HS-5 (cell line): Measurements from ENCODE around the gene SMARCA4.

Experiments
- DNase-seq: peaks from one replicate; pipeline ENCODE4 v3.0.0-alpha.2; 2012; ENCODE audit warnings: low read depth

SMARCA4 gene

DNA sequence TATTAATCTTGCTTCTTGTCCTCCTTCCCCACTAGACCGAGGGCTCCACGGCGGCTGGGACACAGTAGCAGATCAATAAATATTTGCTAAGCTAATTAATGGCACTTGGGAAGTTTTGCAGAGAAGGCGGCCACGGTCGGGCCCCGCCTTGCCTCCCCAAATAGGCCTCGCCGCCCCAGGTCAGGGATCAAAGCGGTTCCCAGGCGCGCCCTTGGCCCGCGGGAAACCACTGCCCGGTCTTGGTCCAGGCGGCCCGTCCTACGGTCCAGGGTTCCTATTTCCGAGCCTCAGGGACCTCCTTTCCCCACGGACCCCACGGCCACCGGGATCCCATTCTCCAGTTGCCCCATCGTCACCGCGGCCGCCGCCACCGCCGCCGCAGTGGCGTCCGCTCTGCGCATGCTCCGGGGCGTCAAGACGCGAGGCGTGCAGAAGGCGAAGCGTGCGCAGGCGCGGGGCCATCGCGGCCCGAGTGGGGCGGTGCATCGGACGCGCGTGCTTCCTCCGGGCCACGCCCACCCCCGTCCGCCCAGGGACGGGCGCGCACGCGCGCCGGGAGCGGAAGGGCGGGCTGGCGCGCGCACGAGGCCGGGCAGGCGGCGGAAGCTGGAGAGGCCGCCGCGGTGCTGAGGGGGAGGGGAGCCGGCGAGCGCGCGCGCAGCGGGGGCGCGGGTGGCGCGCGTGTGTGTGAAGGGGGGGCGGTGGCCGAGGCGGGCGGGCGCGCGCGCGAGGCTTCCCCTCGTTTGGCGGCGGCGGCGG is at the start of gene SMARCA4:
Gene SMARCA4 (plus strand): TSS at position 717 of the 759 bp plus-strand sequence. CDS start 23,122 bp downstream, outside the sequence.
- DNase-seq, result peak; percentile 88

DNA sequence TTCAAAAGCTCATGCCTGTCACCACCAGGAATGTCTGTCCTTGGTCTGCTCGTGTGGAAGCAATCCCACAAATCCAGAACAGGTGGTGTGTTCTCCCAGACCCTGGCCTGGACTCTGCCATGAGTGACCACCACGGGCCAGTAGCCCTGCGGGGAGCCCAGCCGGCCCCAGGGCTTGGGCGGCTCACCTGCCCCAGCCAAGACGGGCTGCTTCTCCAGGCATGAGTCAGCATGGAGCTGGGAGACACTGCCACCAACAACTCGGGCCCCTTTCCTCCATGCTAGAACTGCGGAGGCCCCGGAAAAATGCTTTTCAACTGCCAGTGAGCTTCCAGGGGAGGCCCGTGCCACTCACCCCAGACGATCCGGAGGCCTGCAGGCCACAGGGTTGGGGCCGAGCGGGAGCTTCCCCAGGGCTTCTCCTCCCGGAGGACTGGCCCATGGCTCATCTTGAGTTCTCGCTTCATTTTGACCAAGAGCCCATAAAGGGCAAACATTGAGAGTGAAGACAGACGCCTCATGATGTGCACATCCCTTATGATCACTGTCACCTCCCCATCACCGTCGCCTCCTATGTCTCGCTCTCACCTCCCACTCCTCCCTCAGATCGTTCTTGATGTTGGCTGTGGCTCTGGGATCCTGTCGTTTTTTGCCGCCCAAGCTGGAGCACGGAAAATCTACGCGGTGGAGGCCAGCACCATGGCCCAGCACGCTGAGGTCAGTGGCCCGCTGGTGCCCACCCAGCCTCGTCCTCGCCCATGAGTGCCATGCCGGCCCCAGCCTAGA is 49.1 kb upstream of the SMARCA4 start:
- DNase-seq, result no peak

DNA sequence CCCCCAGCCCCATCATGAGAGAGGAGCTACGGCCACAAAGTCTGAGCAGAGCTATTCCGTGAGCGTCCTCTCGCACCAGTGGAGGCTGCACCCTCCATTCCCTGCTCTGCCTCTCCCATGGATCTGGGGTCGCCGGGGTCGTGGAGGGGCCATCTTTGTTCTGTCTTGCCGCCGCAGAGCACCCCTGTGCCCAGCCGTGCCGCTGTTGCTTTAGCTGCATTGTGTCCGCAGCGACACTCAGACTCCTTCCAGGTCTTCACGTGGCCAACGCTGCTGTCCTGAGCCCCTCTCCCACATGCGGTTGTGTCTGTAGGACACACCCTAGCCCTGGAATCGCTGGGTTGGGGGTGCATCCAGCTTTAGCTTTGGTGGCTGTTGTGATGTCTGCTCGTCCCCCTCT is 48.2 kb upstream of the SMARCA4 start:
- no peak for DNase-seq

DNA sequence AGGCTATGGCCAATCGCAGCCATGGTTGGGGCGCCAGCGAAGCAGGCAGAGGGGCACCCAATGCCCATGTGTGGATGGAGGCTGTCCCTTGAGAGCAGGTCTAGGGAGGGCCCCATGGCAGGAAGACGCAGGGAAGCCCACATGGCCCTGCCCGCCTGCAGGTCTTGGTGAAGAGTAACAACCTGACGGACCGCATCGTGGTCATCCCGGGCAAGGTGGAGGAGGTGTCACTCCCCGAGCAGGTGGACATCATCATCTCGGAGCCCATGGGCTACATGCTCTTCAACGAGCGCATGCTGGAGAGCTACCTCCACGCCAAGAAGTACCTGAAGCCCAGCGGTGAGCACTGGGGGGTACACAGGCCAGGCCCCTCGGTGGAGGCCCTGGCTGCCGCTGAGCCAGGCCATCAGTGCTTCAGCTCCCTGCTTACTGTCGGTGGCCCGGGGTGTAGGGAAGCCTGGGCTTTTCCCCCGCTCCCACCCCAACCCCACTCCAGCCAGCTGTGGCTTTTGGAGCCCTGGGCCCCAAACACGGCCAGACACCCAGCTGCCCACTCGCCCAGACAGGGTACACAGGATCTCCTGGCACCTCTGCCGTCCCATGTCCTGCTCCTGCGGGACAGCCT is 47.0 kb upstream of the SMARCA4 start:
- no peak for DNase-seq

DNA sequence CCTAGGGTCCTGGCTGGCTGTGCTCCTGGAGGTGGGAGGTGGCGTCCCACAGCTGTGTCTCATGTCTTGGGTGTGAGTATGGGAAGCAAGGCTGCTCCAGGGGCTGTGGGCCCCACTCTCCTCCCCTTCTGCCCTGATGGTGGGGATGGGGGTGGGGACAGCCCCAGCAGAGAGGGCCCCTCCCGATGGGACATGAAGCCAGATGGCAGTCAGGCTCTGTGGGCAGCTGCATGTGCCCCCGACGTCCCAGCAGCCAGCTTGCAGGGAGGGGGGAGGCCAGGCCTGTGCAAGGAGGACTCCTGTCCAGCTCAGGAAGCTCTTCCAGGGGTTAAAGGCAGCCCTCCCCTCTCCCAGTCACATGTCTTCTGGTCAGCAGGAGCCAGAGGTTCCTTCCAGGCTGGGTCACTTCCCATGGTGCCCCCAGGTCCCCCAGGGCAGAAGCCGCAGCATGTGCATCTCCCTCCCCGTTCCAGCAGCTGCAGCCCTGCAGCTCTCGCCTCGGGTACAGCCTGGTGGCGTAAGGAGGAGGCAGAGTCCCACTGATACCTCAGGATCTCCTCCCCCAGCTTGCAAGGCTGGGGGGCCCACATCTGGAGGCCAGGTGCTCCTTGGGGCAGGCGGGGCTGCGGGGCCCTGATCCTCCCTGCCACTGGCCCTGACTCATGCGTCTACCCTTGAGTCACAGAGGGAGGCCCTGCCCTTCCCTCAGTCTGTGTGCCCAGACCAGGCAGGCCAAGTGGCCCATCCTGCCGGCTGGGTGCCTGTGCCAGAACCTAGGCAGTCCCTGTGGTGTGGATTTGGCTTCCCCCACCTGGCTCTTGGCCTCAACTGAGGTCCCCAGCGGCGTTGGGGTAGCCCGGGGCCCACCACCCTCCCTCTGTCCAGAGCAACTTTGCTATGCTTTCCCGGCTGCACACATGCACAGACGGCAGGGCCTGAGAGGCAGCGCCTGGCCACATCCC is 45.4 kb upstream of the SMARCA4 start:
- DNase-seq, result peak; percentile 92

DNA sequence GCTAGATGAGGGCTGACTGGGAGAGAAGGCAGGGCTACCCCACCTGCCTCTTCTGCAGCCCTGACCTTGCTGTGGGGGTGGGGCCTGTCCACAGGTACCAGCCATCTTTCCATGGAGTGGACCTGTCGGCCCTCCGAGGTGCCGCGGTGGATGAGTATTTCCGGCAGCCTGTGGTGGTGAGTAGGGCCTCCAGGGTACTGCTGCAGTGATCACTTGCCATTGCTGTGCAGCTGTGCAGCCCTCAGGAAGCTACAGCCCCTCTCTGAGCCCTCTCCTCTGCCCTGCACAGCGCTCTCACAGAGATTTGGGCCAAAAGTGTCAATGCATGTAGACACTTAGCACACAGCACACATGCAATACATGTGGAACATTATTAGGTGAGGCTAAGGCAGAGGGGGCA is 44.2 kb upstream of the SMARCA4 start:
- DNase-seq, result no peak

DNA sequence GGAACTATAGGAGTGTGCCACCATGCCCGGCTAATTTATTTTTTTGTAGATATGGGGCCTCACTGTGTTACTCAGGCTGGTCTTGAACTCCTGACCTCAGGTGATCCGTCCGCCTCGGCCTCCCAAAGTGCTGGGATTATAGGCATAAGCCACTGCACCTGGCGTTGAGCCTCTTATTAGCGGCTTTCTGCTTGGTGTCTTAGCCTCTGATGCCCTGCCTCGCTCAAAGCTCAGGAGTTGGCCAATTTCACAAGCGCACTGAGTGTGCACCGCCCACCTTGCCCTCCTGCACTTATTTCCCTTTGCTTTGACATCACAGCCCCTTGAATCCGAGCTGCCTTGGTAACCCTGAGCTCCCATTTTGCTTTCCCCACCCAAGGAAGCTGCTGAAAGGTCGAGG is 42.5 kb upstream of the SMARCA4 start:
- no peak for DNase-seq

DNA sequence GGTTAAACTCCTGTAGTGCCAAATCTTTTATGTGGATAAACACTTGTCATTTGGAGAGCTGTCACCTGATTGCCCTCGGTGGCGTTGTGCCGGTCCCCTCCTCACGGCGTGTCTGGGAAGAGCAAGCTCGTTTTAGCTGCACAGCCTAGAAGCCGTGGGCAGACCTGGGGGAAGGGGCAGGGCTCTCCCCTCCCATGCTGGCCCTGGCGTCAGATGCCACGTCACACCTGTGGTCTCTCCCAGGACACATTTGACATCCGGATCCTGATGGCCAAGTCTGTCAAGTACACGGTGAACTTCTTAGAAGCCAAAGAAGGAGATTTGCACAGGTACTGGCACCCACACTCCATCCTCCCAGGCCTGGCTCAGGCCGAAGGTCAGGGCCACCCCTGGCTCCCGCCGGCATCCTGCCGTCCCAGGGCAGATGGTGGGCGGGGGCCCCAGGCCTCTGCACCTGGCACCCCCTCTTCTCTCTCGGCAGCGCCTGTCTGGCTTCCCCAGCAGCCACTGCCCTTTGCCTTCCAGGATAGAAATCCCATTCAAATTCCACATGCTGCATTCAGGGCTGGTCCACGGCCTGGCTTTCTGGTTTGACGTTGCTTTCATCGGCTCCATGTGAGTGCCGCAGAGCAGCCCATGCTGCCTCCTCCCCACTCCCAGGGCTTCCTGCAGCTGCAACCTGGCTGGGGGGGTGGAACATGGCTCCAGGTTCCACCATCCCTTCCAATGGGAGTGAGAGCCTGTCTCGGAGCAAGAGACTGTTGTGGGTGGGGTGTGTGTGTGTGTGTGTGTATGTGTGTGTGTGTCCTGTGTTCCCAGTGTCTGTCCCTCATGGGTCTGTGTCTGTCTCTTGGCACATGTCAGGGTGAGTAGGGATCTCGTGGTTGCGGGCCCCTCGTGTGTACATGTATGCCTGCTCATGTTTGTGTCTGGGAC is 41.2 kb upstream of the SMARCA4 start:
- DNase-seq, result no peak

DNA sequence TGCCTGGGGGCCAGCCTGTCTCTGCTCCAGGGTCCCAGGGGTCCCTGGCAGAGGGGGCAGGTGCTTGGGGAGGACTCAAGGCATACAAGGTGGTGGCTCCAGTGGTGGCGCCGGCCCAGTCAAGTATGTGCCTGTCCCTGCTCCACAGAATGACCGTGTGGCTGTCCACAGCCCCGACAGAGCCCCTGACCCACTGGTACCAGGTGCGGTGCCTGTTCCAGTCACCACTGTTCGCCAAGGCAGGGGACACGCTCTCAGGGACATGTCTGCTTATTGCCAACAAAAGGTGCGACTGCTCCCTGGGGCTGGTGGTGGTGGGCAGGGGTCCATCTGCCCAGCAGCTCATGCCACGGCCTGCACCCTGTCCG is 40.6 kb upstream of the SMARCA4 start:
- DNase-seq, result no peak

DNA sequence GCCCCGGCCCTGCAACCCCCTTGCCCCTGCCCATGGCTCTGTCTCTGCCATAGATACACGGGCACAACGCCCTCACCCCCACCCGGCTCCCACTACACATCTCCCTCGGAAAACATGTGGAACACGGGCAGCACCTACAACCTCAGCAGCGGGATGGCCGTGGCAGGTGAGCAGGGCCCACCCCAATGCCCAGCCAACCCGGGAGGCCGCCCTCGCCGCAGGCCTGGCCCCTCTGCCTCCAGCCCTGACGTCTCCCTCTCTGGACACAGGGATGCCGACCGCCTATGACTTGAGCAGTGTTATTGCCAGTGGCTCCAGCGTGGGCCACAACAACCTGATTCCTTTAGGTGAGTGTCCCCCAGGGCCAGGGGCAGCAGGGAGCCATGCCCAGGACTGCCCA is 40.0 kb upstream of the SMARCA4 start:
- no peak for DNase-seq

DNA sequence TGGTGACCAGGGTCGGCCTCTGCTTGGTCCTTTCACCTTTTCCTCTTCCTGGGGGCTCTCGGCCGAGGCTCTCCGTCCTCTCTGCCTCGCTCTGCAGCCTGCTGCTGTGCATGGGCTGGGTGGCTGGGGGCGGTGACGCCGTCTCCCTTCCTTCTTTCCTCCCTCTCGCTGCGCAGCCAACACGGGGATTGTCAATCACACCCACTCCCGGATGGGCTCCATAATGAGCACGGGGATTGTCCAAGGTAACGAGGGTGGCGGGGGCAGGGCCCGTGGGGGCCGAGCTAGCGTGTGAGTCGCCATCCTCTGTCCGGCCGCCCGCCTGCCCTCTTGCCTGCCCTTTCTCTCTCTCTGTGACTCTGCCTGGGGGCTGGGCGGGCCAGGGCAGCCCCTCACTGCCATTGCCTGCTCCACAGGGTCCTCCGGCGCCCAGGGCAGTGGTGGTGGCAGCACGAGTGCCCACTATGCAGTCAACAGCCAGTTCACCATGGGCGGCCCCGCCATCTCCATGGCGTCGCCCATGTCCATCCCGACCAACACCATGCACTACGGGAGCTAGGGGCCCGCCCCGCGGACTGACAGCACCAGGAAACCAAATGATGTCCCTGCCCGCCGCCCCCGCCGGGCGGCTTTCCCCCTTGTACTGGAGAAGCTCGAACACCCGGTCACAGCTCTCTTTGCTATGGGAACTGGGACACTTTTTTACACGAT is 39.5 kb upstream of the SMARCA4 start:
- DNase-seq, result no peak

DNA sequence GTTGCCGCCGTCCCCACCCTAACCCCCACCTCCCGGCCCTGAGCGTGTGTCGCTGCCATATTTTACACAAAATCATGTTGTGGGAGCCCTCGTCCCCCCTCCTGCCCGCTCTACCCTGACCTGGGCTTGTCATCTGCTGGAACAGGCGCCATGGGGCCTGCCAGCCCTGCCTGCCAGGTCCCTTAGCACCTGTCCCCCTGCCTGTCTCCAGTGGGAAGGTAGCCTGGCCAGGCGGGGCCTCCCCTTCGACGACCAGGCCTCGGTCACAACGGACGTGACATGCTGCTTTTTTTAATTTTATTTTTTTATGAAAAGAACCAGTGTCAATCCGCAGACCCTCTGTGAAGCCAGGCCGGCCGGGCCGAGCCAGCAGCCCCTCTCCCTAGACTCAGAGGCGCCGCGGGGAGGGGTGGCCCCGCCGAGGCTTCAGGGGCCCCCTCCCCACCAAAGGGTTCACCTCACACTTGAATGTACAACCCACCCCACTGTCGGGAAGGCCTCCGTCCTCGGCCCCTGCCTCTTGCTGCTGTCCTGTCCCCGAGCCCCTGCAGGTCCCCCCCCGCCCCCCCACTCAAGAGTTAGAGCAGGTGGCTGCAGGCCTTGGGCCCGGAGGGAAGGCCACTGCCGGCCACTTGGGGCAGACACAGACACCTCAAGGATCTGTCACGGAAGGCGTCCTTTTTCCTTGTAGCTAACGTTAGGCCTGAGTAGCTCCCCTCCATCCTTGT is 38.8 kb upstream of the SMARCA4 start:
- no peak for DNase-seq

DNA sequence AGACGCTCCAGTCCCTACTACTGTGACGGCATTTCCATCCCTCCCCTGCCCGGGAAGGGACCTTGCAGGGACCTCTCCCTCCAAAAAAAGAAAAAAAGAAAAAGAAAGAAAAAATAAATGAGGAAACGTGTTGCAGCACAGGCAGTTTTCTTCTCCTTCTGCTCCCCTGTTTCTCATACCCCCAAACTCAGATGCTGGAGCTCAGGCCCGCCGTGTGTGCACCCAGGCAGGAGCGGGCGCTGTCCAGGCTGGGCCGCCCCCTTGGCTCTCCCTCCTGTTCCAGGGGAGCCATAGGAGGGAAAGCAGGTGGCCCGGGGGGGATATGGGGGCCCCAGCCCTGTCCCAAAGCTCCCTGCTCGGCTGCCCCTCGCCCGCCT is 38.2 kb upstream of the SMARCA4 start:
- no peak for DNase-seq

DNA sequence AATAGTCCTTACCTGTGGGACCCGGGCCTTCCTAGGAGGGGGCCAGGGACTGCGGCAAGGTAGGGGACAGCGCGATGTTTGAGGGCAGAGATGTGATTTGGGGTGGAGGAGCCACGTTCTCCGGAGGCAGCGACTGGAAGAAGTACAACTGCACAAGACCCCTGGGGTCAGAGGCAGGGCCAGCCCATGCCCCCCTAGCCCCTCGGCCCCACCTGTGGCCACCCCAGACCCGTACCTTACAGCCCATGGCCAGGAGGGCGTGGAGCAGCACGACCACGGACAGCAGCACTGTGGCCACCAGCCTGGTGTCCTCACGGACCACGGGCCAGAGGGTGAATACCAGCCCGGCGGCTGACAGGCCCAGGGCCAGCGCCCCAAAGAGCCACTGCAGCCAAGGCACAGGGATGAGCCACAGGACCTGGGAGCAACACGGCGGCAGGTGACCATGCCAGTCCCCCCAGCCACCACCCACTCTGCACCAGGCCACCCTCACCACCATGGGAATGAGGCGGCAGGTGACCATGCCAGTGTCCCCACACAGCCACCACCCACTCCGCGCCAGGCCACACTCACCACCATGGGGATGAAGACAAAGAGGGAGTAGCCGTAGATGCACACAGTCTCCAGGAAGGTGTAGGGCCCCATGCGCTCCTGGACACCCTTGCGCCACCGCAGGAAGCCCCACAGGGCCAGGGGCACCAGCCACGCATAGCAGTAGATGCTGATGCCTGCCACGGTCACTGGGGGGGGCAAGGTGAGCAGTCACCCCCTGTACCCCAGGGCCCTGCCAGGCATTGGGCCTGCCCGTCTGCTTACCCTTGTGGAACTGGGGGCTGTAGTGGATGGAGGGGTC is 37.3 kb upstream of the SMARCA4 start:
- no peak for DNase-seq

DNA sequence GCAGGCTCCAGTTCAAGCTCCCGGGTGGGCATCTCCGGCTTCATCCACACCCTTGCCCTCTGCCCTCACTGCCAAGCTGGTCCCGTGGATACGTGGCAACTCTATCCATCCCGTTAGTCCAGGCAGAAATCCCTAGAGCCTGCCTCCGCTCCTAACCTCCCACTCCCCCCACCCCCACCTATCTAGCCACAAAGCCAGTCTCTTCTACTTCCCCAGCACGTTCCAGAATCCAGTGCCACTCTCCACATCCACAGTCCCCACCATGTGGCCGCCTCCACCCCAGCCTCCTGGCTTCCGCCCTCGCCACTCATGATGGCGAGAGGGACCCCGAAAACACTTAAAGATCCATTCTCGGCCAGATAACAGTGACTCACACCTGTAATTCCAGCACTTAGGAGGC is 36.2 kb upstream of the SMARCA4 start:
- DNase-seq, result no peak

DNA sequence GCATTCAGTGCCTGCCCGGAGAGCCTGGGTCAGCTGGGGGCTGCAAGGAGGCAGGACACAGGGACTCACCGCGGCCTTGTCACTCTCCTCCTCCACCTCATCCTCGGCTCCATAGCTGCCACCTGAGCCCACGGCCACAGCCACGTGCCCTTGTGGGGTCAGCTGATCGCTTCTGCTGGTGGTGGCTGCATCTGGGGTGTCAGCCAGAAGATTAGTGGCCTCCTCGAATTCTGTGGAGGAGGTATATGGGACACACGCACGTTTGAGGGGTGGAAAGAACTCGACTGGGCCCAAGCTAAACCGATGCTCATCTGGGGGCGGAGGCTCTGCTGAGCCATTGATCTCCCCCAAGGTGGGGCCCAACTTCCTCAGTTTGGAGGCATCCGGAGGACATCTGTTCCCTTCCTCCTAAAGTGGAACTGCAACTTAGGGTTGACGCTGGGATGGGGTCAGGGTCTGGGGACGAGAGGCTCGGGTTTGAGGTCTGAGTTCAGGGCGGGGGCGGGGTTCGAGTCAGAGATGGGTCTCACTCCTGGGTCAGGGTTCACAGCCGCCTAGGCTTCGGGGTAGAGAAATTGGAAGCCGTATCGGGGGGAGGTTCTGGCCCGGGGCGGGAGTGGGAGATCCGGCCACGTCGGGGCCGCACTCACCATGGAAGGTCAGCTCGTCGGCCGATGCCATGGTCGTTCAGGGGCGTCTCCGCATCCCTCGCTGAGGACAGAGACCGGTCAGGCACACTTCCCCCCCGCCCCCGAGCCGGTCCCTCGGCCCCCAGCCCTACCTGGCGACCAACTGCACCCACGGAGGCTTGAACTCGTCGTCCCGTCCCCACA is 32.9 kb upstream of the SMARCA4 start:
- DNase-seq, result no peak

DNA sequence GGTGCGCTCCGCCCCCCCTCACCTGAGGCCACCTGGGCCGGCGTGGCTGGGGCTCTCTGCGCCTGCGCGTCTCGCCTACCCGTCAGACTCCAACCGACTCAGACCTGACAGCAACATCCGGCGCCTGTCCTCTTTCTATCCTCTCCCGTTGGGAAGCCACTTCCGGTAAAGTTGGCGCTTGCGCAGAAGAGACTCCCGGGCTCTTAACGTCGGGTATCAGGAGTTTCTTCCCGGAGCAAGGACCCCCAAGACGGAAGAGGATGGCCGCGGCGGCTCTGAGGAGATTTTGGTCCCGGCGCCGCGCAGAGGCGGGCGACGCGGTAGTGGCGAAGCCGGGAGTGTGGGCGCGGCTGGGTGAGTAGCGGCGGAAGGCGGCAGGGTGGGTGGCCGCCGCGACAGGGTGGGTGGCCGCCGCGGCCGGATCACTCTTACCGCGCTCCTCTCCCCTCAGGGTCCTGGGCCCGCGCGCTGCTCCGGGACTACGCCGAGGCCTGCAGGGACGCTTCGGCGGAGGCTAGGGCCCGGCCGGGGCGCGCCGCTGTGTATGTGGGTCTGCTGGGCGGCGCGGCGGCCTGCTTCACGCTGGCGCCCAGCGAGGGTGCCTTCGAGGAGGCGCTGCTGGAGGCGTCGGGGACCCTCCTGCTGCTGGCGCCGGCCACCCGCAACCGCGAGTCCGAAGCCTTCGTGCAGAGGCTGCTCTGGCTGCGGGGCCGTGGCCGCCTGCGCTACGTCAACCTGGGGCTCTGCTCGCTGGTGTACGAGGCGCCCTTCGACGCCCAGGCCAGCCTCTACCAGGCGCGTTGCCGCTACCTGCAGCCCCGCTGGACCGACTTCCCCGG is 32.0 kb upstream of the SMARCA4 start, which contains the start of the genes TIMM29 and YIPF2:
Gene TIMM29 (plus strand): TSS at position 249 of the 839 bp plus-strand sequence. CDS start 12 bp downstream, at position 261.
Gene YIPF2 (minus strand): TSS at position 77 of the 839 bp plus-strand sequence. CDS start 229 bp downstream, outside the sequence.
- peak; percentile 96 for DNase-seq
